Brain microvascular endothelial cell (primary cell): ENCODE data around the gene ATPAF1.
"Not testable (repeated sequence)": the region's sequence is repeated elsewhere in the genome, so short reads cannot be mapped to it uniquely, and the experiment has no call there.

Source experiments
- DNase-seq: peaks from one replicate; pipeline ENCODE4 v3.0.0-alpha.2; 2020
- H3K27ac ChIP-seq: fragments of 250-450 bp; sonication (Bioruptor Pico); 2 replicates; pipeline ENCODE4 v1.5.1; 2020; ENCODE audit warnings: mild to moderate bottlenecking, moderate library complexity
- H3K27me3 ChIP-seq: fragments of 250-450 bp; sonication (Bioruptor Pico); replicated peaks from 2 replicates; pipeline ENCODE4 v1.5.1; 2020; ENCODE audit warnings: mild to moderate bottlenecking
- H3K36me3 ChIP-seq: fragments of 250-450 bp; sonication (Bioruptor Pico); replicated peaks from 2 replicates; pipeline ENCODE4 v1.5.1; 2020; ENCODE audit warnings: mild to moderate bottlenecking
- H3K4me3 ChIP-seq: 2 replicates; pipeline ENCODE4 v1.5.1; 2011; ENCODE audit warnings: low read depth, mild to moderate bottlenecking, control low read depth, low read length, moderate library complexity
- CTCF ChIP-seq: IDR thresholded peaks from 2 replicates; pipeline ENCODE4 v1.5.1; 2011; ENCODE audit warnings: low read depth, mild to moderate bottlenecking, moderate library complexity, low read length, control low read depth, inconsistent platforms; ENCODE audit errors: missing control alignments
- in situ Hi-C: cut with HindIII; loops from 2 replicates; pipeline ENCODE4 v1.10.0; 2017; ENCODE audit warnings: low sequenced_read_pairs, low pct_ligation_motif_present

The ATPAF1 gene

GRCh38 chr1:46703927-46704641, 35.9 kb upstream of the ATPAF1 start:
- no peak for DNase-seq
- H3K4me3 ChIP-seq: no peak overlapping the region
- H3K27ac ChIP-seq: no peak overlapping the region
- H3K27me3 ChIP-seq: no peaks in the 10 kb centered on the region
- in situ Hi-C loops: no loop called here
- peaks cover 23% of the 10 kb centered on the region for H3K36me3 ChIP-seq
- no peak for TF ChIP-seq CTCF

GRCh38 chr1:46699666-46700065, 31.5 kb upstream of the ATPAF1 start:
- no peak for TF ChIP-seq CTCF
- Histone ChIP-seq H3K36me3 (peaks cover 14% of the 10 kb centered on the region), H3K27ac (no peak overlapping the region), H3K27me3 (no peaks in the 10 kb centered on the region), H3K4me3 (no peak overlapping the region)
- in situ Hi-C loops: no loop called here
- DNase-seq: no peak

GRCh38 chr1:46697053-46697452, 28.9 kb upstream of the ATPAF1 start:
- no peak overlapping the region for H3K4me3 ChIP-seq
- no peaks in the 10 kb centered on the region for H3K27me3 ChIP-seq
- in situ Hi-C loops: no loop called here
- no peak for TF ChIP-seq CTCF
- H3K27ac ChIP-seq: no peak overlapping the region
- peaks cover 20% of the 10 kb centered on the region for H3K36me3 ChIP-seq
- DNase-seq: no peak

GRCh38 chr1:46694676-46695075, 26.5 kb upstream of the ATPAF1 start:
- H3K27ac ChIP-seq, H3K4me3 ChIP-seq, H3K27me3 ChIP-seq, in situ Hi-C loops, DNase-seq: not testable (repeated sequence)
- peaks cover 38% of the 10 kb centered on the region for H3K36me3 ChIP-seq

- in situ Hi-C loops: no loop called here
Measured at GRCh38 chr1:46692811-46693770, 24.9 kb upstream of the ATPAF1 start.

More at GRCh38 chr1:46692811-46693770, 24.9 kb upstream of the ATPAF1 start:
- Histone ChIP-seq H3K27ac (no peak overlapping the region), H3K27me3 (no peaks in the 10 kb centered on the region), H3K36me3 (peaks cover 48% of the 10 kb centered on the region), H3K4me3 (no peak overlapping the region)
- no peak for DNase-seq
- no peak for TF ChIP-seq CTCF
